HCT116 (cell line): ENCODE measurements around the gene AQP12B. TPM values are rescaled to one million over a fixed set of nuclear protein-coding genes. Genes with fewer than 3 reads are reported as not detected.

Source experiments
- ATAC-seq: fragments of 200-7000 bp; cut with Tn5 transposase; 2 replicates; pipeline ENCODE4 v1.9.1; 2020; ENCODE audit warnings: mild to moderate bottlenecking, moderate library complexity
- BruUV-seq: library from RNA; stranded (reverse); fragments of 400-500 nt; replicated peaks from 2 replicates; lab custom pipeline; 2021; lab: Mats Ljungman, UMichigan
- CTCF ChIA-PET: fragments of 300-600 bp; sonication (Branson Sonifier 250); formaldehyde crosslinking; loops from one replicate; lab custom pipeline; 2021; ENCODE audit warnings: antibody characterized with exemption; lab: Charles Lee
- POLR2A ChIA-PET: fragments of 300-600, 350-600 bp; sonication (Branson Sonifier 250); formaldehyde crosslinking; loops from one replicate; lab custom pipeline; 2021; ENCODE audit warnings: antibody characterized with exemption; lab: Charles Lee
- RAD21 ChIA-PET, 2 experiments: fragments of 300-600 bp; sonication (Branson Sonifier 250); formaldehyde crosslinking; loops; one replicate each; lab custom pipeline; 2023; ENCODE audit warnings: low total read pairs in 2 of 2; ENCODE audit not compliant: uncharacterized antibody in 2 of 2, unreplicated experiment in 2 of 2, low non-redundant PET in 1 of 2; lab: Charles Lee
- DNase-seq: peaks from one replicate; pipeline ENCODE4 v3.0.0-alpha.2; 2010; ENCODE audit warnings: low read depth, low spot score
- H2AFZ ChIP-seq: fragments of 200-600 bp; shearing (Covaris generic), sonication (generic); 2 replicates; pipeline ENCODE4 v1.6.1; 2017; ENCODE audit warnings: low read depth, mixed run types, mixed read lengths, antibody characterized with exemption, low read length; ENCODE audit not compliant: poor library complexity, severe bottlenecking
- H3K27ac ChIP-seq: 2 replicates; pipeline ENCODE4 v1.5.1; 2012; ENCODE audit warnings: low read depth, low read length
- H3K27me3 ChIP-seq: fragments of 200-600 bp; sonication (generic); 2 replicates; pipeline ENCODE4 v1.6.1; 2016; ENCODE audit warnings: mixed run types, low read length, mixed read lengths; ENCODE audit not compliant: insufficient read depth
- H3K36me3 ChIP-seq, 2 experiments: fragments of 200-500 bp in 1 of 2; fragments of 200-600 bp in 1 of 2; sonication (Bioruptor generic) in 1 of 2; sonication (generic) in 1 of 2; 2 replicates each; pipeline versions ENCODE4 v1.5.1 to v1.6.1; 2014 to 2016; ENCODE audit warnings: low read length in 2 of 2, inconsistent platforms in 1 of 2, mixed read lengths in 1 of 2, mixed run types in 1 of 2; ENCODE audit not compliant: insufficient read depth in 2 of 2, control insufficient read depth in 1 of 2
- H3K4me1 ChIP-seq, 2 experiments: fragments of 200-600 bp in 1 of 2; sonication (generic) in 1 of 2; 2 replicates each; pipeline versions ENCODE4 v1.5.1 to v1.6.1; 2012 to 2017; ENCODE audit warnings: low read length in 2 of 2, inconsistent platforms in 1 of 2, mild to moderate bottlenecking in 1 of 2, mixed read lengths in 1 of 2, mixed run types in 1 of 2, moderate library complexity in 1 of 2; ENCODE audit not compliant: insufficient read depth in 2 of 2, control insufficient read depth in 1 of 2
- H3K4me2 ChIP-seq: fragments of 200-600 bp; sonication (generic); 2 replicates; pipeline ENCODE4 v1.6.1; 2017; ENCODE audit warnings: mixed run types, low read length, mixed read lengths
- H3K4me3 ChIP-seq, 2 experiments: fragments of 200-600 bp in 1 of 2; sonication (generic) in 1 of 2; replicated peaks in 1 of 2; 2 replicates each; pipeline ENCODE4 v1.5.1; 2011 to 2016; ENCODE audit warnings: low read length in 2 of 2, control low read depth in 1 of 2, low read depth in 1 of 2, mild to moderate bottlenecking in 1 of 2, mixed read lengths in 1 of 2, mixed run types in 1 of 2
- H3K79me2 ChIP-seq: fragments of 200-600 bp; sonication (generic); 2 replicates; pipeline ENCODE4 v1.6.1; 2017; ENCODE audit warnings: mild to moderate bottlenecking, mixed run types, low read length, moderate library complexity, mixed read lengths; ENCODE audit not compliant: insufficient read depth
- H3K9ac ChIP-seq: fragments of 200-600 bp; sonication (generic); 2 replicates; pipeline ENCODE4 v1.6.1; 2016; ENCODE audit warnings: low read length, mixed read lengths
- H3K9me2 ChIP-seq: fragments of 200-600 bp; sonication (generic), shearing (Covaris generic); 2 replicates; pipeline ENCODE4 v1.6.1; 2017; ENCODE audit warnings: mixed run types, mild to moderate bottlenecking, moderate library complexity; ENCODE audit not compliant: insufficient read depth
- H3K9me3 ChIP-seq, 2 experiments: fragments of 200-500 bp in 1 of 2; fragments of 200-600 bp in 1 of 2; sonication (Bioruptor generic) in 1 of 2; sonication (generic) in 1 of 2; 2 replicates each; pipeline ENCODE4 v1.6.1; 2014 to 2017; ENCODE audit warnings: low read length in 2 of 2, mixed read lengths in 2 of 2, inconsistent platforms in 1 of 2, low read depth in 1 of 2, mild to moderate bottlenecking in 1 of 2, mixed run types in 1 of 2, moderate library complexity in 1 of 2; ENCODE audit not compliant: control insufficient read depth in 1 of 2, insufficient read depth in 1 of 2
- H4K20me1 ChIP-seq: fragments of 200-600 bp; sonication (generic), shearing (Covaris generic); 2 replicates; pipeline ENCODE4 v1.6.1; 2017; ENCODE audit warnings: mixed run types, mild to moderate bottlenecking, moderate library complexity; ENCODE audit not compliant: insufficient read depth
- CBX3 ChIP-seq: IDR thresholded peaks from 2 replicates; pipeline ENCODE4 v1.6.1; 2012; ENCODE audit warnings: low read depth
- CEBPB ChIP-seq: IDR thresholded peaks from 2 replicates; pipeline ENCODE4 v1.6.1; 2012; ENCODE audit warnings: low read depth
- EGR1 ChIP-seq: IDR thresholded peaks from 2 replicates; pipeline ENCODE4 v1.6.1; 2012; ENCODE audit warnings: low read depth
- EZH2 ChIP-seq: fragments of 200-600 bp; sonication (generic); IDR thresholded peaks from 2 replicates; pipeline ENCODE4 v1.6.1; 2017; ENCODE audit warnings: antibody characterized with exemption, mixed run types
- EZH2phosphoT487 ChIP-seq: fragments of 200-600 bp; IDR thresholded peaks from 2 replicates; pipeline ENCODE4 v1.6.1; 2018; ENCODE audit warnings: antibody characterized with exemption, borderline replicate concordance
- FOSL1 ChIP-seq: IDR thresholded peaks from 2 replicates; pipeline ENCODE4 v1.6.1; 2012; ENCODE audit warnings: low read depth
- POLR2AphosphoS5 ChIP-seq: IDR thresholded peaks from 2 replicates; pipeline ENCODE4 v1.6.1; 2011; ENCODE audit warnings: mild to moderate bottlenecking, low read depth, low read length, moderate library complexity
- RAD21 ChIP-seq: IDR thresholded peaks from 2 replicates; pipeline ENCODE4 v1.6.1; 2012; ENCODE audit warnings: low read depth, mild to moderate bottlenecking
- SIN3A ChIP-seq: IDR thresholded peaks from 2 replicates; pipeline ENCODE4 v1.6.1; 2012; ENCODE audit warnings: low read depth
- SP1 ChIP-seq: IDR thresholded peaks from 2 replicates; pipeline ENCODE4 v1.6.1; 2012; ENCODE audit warnings: low read depth
- ZFX ChIP-seq: fragments of 450-650 bp; IDR thresholded peaks from 2 replicates; pipeline ENCODE4 v1.6.1; 2017
- ZNF274 ChIP-seq: fragments of 200-500 bp; sonication (Bioruptor generic); IDR thresholded peaks from 2 replicates; pipeline ENCODE4 v1.6.1; 2014; ENCODE audit warnings: mild to moderate bottlenecking, low read depth, low read length, inconsistent platforms
- intact Hi-C: fragments of 100-400 bp; cut with micrococcal nuclease; formaldehyde crosslinking; loops from 2 replicates; pipeline ENCODE4 v1.10.0; 2022
- total RNA-seq: library from RNA; stranded (reverse); gene quantifications from one replicate; pipeline ENCODE4 v1.2.1, GENCODE V29; 2021; ENCODE audit not compliant: unreplicated experiment
- TF ChIP-seq, protein P1 (sequence below): IDR thresholded peaks from 2 replicates; pipeline ENCODE4 v1.6.1; 2012; ENCODE audit warnings: low read depth
- TF ChIP-seq, protein P2 (sequence below): IDR thresholded peaks from 2 replicates; pipeline ENCODE4 v1.6.1; 2012
- TF ChIP-seq, protein P3 (sequence below), 3 experiments: fragments of 200-600 bp in 1 of 3; sonication (generic) in 1 of 3; IDR thresholded peaks in 2 of 3; conservative IDR thresholded peaks in 1 of 3; 2 replicates each; pipeline ENCODE4 v1.5.1; 2012 to 2017; ENCODE audit warnings: low read depth in 2 of 3, low read length in 2 of 3, antibody characterized with exemption in 1 of 3, borderline replicate concordance in 1 of 3, control low read depth in 1 of 3, mild to moderate bottlenecking in 1 of 3, mixed read lengths in 1 of 3, mixed run types in 1 of 3, moderate library complexity in 1 of 3; ENCODE audit not compliant: insufficient read depth in 1 of 3

The AQP12B gene
- total RNA-seq, 1 experiment from 2014 or later = not detected

DNA sequence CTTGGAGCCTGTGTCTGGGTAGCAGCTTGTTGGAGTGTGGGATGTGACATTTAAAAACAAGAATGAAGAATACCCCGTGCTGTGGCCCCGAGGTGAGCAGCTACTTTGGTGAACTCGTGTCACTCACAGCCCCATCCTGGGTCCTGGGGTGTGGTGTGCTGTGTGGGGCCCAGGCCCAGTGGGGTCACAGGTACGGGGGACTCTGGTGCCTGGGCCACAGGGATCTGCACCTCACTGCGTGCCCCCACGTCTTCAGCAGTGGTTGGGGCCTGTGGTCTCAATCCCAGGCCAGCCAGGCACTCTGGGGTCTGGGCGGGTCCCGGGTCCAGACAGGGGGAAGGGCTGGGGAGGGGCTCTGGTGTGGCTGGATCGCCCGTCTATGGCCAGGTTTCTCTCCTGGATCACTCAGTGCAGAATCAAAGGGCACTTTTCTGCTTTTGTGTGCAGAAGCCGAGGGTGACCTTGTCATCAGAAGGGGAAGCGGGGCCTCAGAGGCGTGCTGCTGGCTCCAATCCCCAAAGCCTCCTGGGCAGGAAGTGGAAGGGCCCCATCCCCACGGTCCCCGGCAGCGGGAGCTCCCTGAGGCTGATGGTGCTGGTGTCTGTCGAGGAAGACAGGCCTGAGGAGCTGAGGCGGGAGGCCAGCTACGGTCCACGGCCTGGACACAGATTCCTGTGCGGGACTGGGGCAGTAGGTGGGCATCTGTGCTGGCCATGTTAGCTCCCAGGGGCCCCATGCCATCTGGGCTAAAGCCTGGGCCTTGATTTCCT lies 56.0 kb downstream of the AQP12B start:
- Histone ChIP-seq H3K9me2 (no peaks in the 10 kb centered on the region), H3K4me2 (no peak overlapping the region), H3K36me3 (no peaks in the 10 kb centered on the region), H2AFZ (no peak overlapping the region), H4K20me1 (no peaks in the 10 kb centered on the region), H3K9me3 (no peaks in the 10 kb centered on the region), H3K4me1 (no peaks in the 10 kb centered on the region)
- POLR2A ChIA-PET = no interaction called here
- ATAC-seq = no peak
- CTCF ChIA-PET = no interaction called here
- no peak for DNase-seq
- TF ChIP-seq RAD21 (no peak), EZH2 (no peak), EZH2phosphoT487 (no peak), SP1 (no peak), POLR2AphosphoS5 (no peak), SIN3A (no peak), EGR1 (no peak), CBX3 (no peak), ZFX (no peak), CEBPB (no peak), ZNF274 (no peak), FOSL1 (no peak)
- TF ChIP-seq, protein P1, sequence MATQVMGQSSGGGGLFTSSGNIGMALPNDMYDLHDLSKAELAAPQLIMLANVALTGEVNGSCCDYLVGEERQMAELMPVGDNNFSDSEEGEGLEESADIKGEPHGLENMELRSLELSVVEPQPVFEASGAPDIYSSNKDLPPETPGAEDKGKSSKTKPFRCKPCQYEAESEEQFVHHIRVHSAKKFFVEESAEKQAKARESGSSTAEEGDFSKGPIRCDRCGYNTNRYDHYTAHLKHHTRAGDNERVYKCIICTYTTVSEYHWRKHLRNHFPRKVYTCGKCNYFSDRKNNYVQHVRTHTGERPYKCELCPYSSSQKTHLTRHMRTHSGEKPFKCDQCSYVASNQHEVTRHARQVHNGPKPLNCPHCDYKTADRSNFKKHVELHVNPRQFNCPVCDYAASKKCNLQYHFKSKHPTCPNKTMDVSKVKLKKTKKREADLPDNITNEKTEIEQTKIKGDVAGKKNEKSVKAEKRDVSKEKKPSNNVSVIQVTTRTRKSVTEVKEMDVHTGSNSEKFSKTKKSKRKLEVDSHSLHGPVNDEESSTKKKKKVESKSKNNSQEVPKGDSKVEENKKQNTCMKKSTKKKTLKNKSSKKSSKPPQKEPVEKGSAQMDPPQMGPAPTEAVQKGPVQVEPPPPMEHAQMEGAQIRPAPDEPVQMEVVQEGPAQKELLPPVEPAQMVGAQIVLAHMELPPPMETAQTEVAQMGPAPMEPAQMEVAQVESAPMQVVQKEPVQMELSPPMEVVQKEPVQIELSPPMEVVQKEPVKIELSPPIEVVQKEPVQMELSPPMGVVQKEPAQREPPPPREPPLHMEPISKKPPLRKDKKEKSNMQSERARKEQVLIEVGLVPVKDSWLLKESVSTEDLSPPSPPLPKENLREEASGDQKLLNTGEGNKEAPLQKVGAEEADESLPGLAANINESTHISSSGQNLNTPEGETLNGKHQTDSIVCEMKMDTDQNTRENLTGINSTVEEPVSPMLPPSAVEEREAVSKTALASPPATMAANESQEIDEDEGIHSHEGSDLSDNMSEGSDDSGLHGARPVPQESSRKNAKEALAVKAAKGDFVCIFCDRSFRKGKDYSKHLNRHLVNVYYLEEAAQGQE = no peak
- TF ChIP-seq, protein P2, sequence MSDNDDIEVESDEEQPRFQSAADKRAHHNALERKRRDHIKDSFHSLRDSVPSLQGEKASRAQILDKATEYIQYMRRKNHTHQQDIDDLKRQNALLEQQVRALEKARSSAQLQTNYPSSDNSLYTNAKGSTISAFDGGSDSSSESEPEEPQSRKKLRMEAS = no peak
- TF ChIP-seq, protein P3, sequence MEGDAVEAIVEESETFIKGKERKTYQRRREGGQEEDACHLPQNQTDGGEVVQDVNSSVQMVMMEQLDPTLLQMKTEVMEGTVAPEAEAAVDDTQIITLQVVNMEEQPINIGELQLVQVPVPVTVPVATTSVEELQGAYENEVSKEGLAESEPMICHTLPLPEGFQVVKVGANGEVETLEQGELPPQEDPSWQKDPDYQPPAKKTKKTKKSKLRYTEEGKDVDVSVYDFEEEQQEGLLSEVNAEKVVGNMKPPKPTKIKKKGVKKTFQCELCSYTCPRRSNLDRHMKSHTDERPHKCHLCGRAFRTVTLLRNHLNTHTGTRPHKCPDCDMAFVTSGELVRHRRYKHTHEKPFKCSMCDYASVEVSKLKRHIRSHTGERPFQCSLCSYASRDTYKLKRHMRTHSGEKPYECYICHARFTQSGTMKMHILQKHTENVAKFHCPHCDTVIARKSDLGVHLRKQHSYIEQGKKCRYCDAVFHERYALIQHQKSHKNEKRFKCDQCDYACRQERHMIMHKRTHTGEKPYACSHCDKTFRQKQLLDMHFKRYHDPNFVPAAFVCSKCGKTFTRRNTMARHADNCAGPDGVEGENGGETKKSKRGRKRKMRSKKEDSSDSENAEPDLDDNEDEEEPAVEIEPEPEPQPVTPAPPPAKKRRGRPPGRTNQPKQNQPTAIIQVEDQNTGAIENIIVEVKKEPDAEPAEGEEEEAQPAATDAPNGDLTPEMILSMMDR (IDR thresholded peaks at IDR 0.05 in 2 of 3, conservative IDR thresholded peaks at IDR 0.05 in 1 of 3; ENCODE audit: borderline replicate concordance in 1 of 3, insufficient read depth in 1 of 3, low read depth in 2 of 3, low read length in 2 of 3) = no peak
- TF ChIP-seq, all 23 proteins: peak for 0
- BruUV-seq = no TSS peak
- H3K79me2 ChIP-seq = no peaks in the 10 kb centered on the region
- no peaks in the 10 kb centered on the region for H3K27me3 ChIP-seq
- no peak overlapping the region for H3K9ac ChIP-seq
- RAD21 ChIA-PET = no interaction called here
- intact Hi-C loops = no loop called here
- H3K27ac ChIP-seq = no peak overlapping the region
- no peak overlapping the region for H3K4me3 ChIP-seq
